Right renal pelvis (tissue), 4 donors: ENCODE results near the gene YIPF3. TPM values are rescaled to one million over a fixed set of nuclear protein-coding genes. Genes with fewer than 3 reads are reported as not detected.
"Not testable (repeated sequence)": the region's sequence is repeated elsewhere in the genome, so short reads cannot be mapped to it uniquely, and the experiment has no call there.

ENCODE experiments used
- DNase-seq, 4 donors: peaks; one replicate each; pipeline ENCODE4 v3.0.0-alpha.2; 2013; ENCODE audit warnings: low read depth in 4 of 4, low spot score in 3 of 4, missing footprints in 1 of 4
- polyA plus RNA-seq, 4 donors: library from polyadenylated mRNA; unstranded; fragments of 120-200 nt; gene quantifications; one replicate each; pipeline ENCODE4 v1.2.1, GENCODE V29; 2013; ENCODE audit not compliant: insufficient read length in 4 of 4

The YIPF3 gene
- polyA plus RNA-seq, 4 donors: 146 to 162 (median 153) TPM

- DNase-seq: peak; percentile 41 to 74 (median 58)
Measured at GRCh38 chr6:43509984-43510826, 6.5 kb downstream of the YIPF3 start, which contains the start of gene LRRC73. LRRC73 (minus strand) TSS chr6:43510346; CDS start chr6:43509785, 561 bp downstream.

- DNase-seq: no peak
Measured at GRCh38 chr6:43509142-43509983, 7.4 kb downstream of the YIPF3 start.

- DNase-seq: no peak
Measured at GRCh38 chr6:43508481-43509141, 8.1 kb downstream of the YIPF3 start.

- DNase-seq: peak; percentile 73 to 79 (median 76)
Measured at GRCh38 chr6:43506667-43507471, 9.9 kb downstream of the YIPF3 start.

GRCh38 chr6:43506171-43506570 lies 10.6 kb downstream of the YIPF3 start:
- no peak for DNase-seq

GRCh38 chr6:43505718-43506117 lies 11.0 kb downstream of the YIPF3 start:
- no peak for DNase-seq

GRCh38 chr6:43504756-43505593 lies 11.8 kb downstream of the YIPF3 start:
- DNase-seq: no peak

GRCh38 chr6:43503443-43503842 lies 13.3 kb downstream of the YIPF3 start:
- no peak for DNase-seq

GRCh38 chr6:43502666-43503065 lies 14.1 kb downstream of the YIPF3 start:
- no peak for DNase-seq

GRCh38 chr6:43500921-43501320 lies 15.8 kb downstream of the YIPF3 start:
- DNase-seq: no peak

- DNase-seq: no peak
Measured at GRCh38 chr6:43499028-43499815, 17.5 kb downstream of the YIPF3 start.

- not testable (repeated sequence) for DNase-seq
Measured at GRCh38 chr6:43498291-43498690, 18.4 kb downstream of the YIPF3 start.

GRCh38 chr6:43497689-43498088 lies 19.0 kb downstream of the YIPF3 start:
- no peak for DNase-seq

- DNase-seq: no peak
Measured at GRCh38 chr6:43497129-43497396, 19.7 kb downstream of the YIPF3 start.

GRCh38 chr6:43496370-43497128 lies 20.2 kb downstream of the YIPF3 start:
- DNase-seq: no peak

GRCh38 chr6:43495409-43495941 lies 21.3 kb downstream of the YIPF3 start:
- no peak for DNase-seq

- no peak for DNase-seq
Measured at GRCh38 chr6:43494766-43495165, 22.0 kb downstream of the YIPF3 start.

GRCh38 chr6:43494321-43494720 lies 22.4 kb downstream of the YIPF3 start:
- no peak for DNase-seq
